Memory B cell (primary cell): ENCODE results near the gene CELA2A.
"Not testable (repeated sequence)": the region's sequence is repeated elsewhere in the genome, so short reads cannot be mapped to it uniquely, and the experiment has no call there.

Source experiments
- ATAC-seq: fragments of 150-1000 bp; cut with Tn5 transposase; 2 replicates; pipeline ENCODE4 v1.10.0; 2021; ENCODE audit warnings: low read depth, mild to moderate bottlenecking, moderate library complexity
- DNase-seq, 2 donors: peaks; one replicate each; pipeline ENCODE4 v3.0.0; 2022; ENCODE audit warnings: low spot score in 2 of 2
- H3K27ac Mint-ChIP-seq: one replicate; pipeline ENCODE4 v1.8.0; 2022; ENCODE audit warnings: mild to moderate bottlenecking, moderate library complexity, mixed read lengths
- H3K27me3 Mint-ChIP-seq: one replicate; pipeline ENCODE4 v1.8.0; 2022; ENCODE audit warnings: mixed read lengths
- H3K36me3 Mint-ChIP-seq: one replicate; pipeline ENCODE4 v1.8.0; 2022; ENCODE audit warnings: mild to moderate bottlenecking, mixed read lengths
- H3K4me1 Mint-ChIP-seq: one replicate; pipeline ENCODE4 v1.8.0; 2022; ENCODE audit warnings: mixed read lengths
- H3K4me3 Mint-ChIP-seq: one replicate; pipeline ENCODE4 v1.8.0; 2022; ENCODE audit warnings: mild to moderate bottlenecking, moderate library complexity, mixed read lengths
- H3K9me3 Mint-ChIP-seq: one replicate; pipeline ENCODE4 v1.8.0; 2022; ENCODE audit warnings: mixed read lengths

Gene CELA2A

GRCh38 chr1:15430787-15431570 is 25.6 kb upstream of the CELA2A start:
- peaks cover 2% of the 10 kb centered on the region for H3K36me3 Mint-ChIP-seq
- no peaks in the 10 kb centered on the region for H3K4me1 Mint-ChIP-seq
- no peaks in the 10 kb centered on the region for H3K27me3 Mint-ChIP-seq
- H3K9me3 Mint-ChIP-seq = no peaks in the 10 kb centered on the region
- H3K27ac Mint-ChIP-seq = peak overlapping the region; percentile 70
- H3K4me3 Mint-ChIP-seq = no peak overlapping the region
- ATAC-seq = peak; percentile 61
- DNase-seq = peak; percentile 82 to 95

DNA sequence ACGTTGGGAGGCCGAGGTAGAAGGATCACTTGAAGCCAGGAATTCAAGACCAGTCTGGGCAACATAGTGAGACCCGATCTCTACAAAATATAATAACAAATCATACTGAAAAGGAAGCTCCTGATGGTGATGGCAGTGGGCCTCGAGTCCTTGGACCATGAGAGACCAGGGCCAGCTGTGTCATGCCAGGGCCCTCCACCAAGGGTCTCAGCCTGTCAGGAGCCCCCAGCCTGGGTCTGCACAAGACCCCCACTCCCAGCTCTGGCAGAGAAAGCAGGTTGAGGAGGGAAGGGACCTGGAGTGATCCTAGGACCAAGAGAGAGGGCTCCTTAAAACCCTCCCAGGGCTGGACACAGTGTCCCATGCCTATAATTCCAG is 25.0 kb upstream of the CELA2A start:
- DNase-seq (no peak), ATAC-seq (no peak)
- H3K4me1 Mint-ChIP-seq = no peaks in the 10 kb centered on the region
- H3K36me3 Mint-ChIP-seq = peaks cover 2% of the 10 kb centered on the region
- no peaks in the 10 kb centered on the region for H3K9me3 Mint-ChIP-seq
- H3K4me3 Mint-ChIP-seq = no peak overlapping the region
- no peaks in the 10 kb centered on the region for H3K27me3 Mint-ChIP-seq
- H3K27ac Mint-ChIP-seq = peak overlapping the region; percentile 20

- peaks cover 2% of the 10 kb centered on the region for H3K36me3 Mint-ChIP-seq
- no peak overlapping the region for H3K4me3 Mint-ChIP-seq
- no peak for DNase-seq
- no peak for ATAC-seq
- peak overlapping the region; percentile 85 for H3K27ac Mint-ChIP-seq
- H3K9me3 Mint-ChIP-seq = no peaks in the 10 kb centered on the region
- H3K27me3 Mint-ChIP-seq = no peaks in the 10 kb centered on the region
- H3K4me1 Mint-ChIP-seq = no peaks in the 10 kb centered on the region
Measured at GRCh38 chr1:15432324-15432723, 24.2 kb upstream of the CELA2A start.

DNA sequence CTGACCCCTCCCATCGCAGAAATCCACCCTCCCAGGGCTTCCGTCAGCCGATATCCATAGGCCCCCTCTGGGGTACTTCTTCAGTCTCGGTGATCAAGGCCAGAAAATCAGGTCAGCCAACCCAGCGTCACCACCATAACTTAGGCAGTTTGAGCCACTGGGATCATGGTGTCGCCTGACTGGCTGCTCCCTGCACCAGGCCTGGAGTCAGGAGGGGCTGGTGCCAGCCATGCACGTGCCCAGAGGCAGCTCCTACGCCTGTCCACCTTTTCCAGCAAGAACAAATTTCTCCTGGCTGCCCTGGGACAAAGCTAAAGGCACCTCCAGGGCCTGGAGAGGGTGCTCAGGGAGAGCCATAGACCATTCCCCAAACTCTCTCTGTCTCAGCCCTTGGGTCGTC is 23.1 kb upstream of the CELA2A start:
- no peaks in the 10 kb centered on the region for H3K9me3 Mint-ChIP-seq
- no peaks in the 10 kb centered on the region for H3K36me3 Mint-ChIP-seq
- no peak overlapping the region for H3K4me3 Mint-ChIP-seq
- no peaks in the 10 kb centered on the region for H3K27me3 Mint-ChIP-seq
- ATAC-seq (no peak), DNase-seq (no peak)
- no peak overlapping the region for H3K27ac Mint-ChIP-seq
- H3K4me1 Mint-ChIP-seq = no peaks in the 10 kb centered on the region

- not testable (repeated sequence) for ATAC-seq, H3K9me3 Mint-ChIP-seq, H3K27me3 Mint-ChIP-seq, H3K36me3 Mint-ChIP-seq, H3K4me3 Mint-ChIP-seq, DNase-seq, H3K27ac Mint-ChIP-seq, H3K4me1 Mint-ChIP-seq
Measured at GRCh38 chr1:15434739-15435138, 21.8 kb upstream of the CELA2A start.

DNA sequence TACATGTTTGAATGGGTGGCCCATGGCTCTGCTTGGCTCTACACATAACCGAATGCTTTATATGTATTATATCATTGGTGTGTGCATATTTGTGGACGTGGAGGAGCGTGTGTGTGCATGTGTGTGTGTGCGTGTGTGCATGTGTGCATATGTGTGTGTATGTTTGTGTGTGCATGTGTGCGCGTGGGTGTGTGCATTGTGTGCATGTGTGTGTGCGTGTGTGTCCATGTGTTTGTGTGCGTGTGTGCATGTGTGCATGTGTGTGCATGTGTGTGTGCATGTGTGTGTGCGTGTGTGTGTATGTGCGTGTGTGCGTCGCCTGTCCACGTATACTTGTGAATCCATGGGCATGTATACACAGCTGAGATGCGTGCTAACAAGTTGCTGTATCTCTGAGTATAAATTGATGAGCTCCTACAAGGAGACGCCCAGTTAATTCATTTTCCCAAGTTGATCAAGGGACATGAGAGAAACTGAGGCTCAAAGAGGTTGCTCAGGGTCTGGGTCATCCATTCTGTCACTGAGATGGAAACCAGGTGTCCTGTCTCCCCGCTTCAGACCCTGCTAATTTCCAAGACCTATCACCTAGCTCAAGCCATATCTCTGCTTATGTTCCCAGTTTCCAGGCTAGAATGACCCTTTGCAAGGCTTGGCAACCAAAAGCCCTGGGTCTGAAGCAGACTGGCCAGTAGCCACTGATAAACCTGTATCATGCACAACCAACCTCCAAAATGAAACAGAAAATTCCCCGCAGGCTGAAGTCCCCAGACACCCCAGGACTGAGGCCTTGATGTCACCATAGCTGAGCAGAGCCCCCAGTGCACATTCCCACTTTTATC is 21.1 kb upstream of the CELA2A start:
- no peak overlapping the region for H3K27ac Mint-ChIP-seq
- H3K27me3 Mint-ChIP-seq = no peaks in the 10 kb centered on the region
- no peaks in the 10 kb centered on the region for H3K36me3 Mint-ChIP-seq
- H3K4me3 Mint-ChIP-seq = no peak overlapping the region
- ATAC-seq = no peak
- no peaks in the 10 kb centered on the region for H3K9me3 Mint-ChIP-seq
- no peak for DNase-seq
- no peaks in the 10 kb centered on the region for H3K4me1 Mint-ChIP-seq

GRCh38 chr1:15436881-15437442 is 19.6 kb upstream of the CELA2A start:
- no peaks in the 10 kb centered on the region for H3K4me1 Mint-ChIP-seq

GRCh38 chr1:15439325-15439724 is 17.2 kb upstream of the CELA2A start:
- ATAC-seq = no peak
- Mint-ChIP-seq H3K9me3 (no peaks in the 10 kb centered on the region), H3K4me3 (no peak overlapping the region), H3K36me3 (no peaks in the 10 kb centered on the region), H3K27me3 (peaks cover 4% of the 10 kb centered on the region), H3K4me1 (no peaks in the 10 kb centered on the region), H3K27ac (no peak overlapping the region)
- DNase-seq = no peak

More at GRCh38 chr1:15436881-15437442, 19.6 kb upstream of the CELA2A start:
- no peak overlapping the region for H3K27ac Mint-ChIP-seq
- H3K27me3 Mint-ChIP-seq = peaks cover 3% of the 10 kb centered on the region
- H3K36me3 Mint-ChIP-seq = no peaks in the 10 kb centered on the region
- DNase-seq (no peak), ATAC-seq (no peak)
- no peak overlapping the region for H3K4me3 Mint-ChIP-seq
- H3K9me3 Mint-ChIP-seq = no peaks in the 10 kb centered on the region

- ATAC-seq = no peak
- no peaks in the 10 kb centered on the region for H3K4me1 Mint-ChIP-seq
Measured at GRCh38 chr1:15440357-15440756, 16.2 kb upstream of the CELA2A start.

GRCh38 chr1:15441247-15441646 is 15.3 kb upstream of the CELA2A start:
- DNase-seq (no peak), ATAC-seq (no peak)
- Mint-ChIP-seq H3K4me3 (no peak overlapping the region), H3K4me1 (no peaks in the 10 kb centered on the region), H3K27ac (no peak overlapping the region), H3K36me3 (no peaks in the 10 kb centered on the region), H3K27me3 (peaks cover 11% of the 10 kb centered on the region), H3K9me3 (no peaks in the 10 kb centered on the region)

More at GRCh38 chr1:15440357-15440756, 16.2 kb upstream of the CELA2A start:
- no peaks in the 10 kb centered on the region for H3K36me3 Mint-ChIP-seq
- no peak overlapping the region for H3K4me3 Mint-ChIP-seq
- H3K9me3 Mint-ChIP-seq = no peaks in the 10 kb centered on the region
- peaks cover 6% of the 10 kb centered on the region for H3K27me3 Mint-ChIP-seq
- no peak overlapping the region for H3K27ac Mint-ChIP-seq
- no peak for DNase-seq

- H3K4me3 Mint-ChIP-seq = no peak overlapping the region
- H3K4me1 Mint-ChIP-seq = no peaks in the 10 kb centered on the region
- DNase-seq (no peak), ATAC-seq (no peak)
- H3K27me3 Mint-ChIP-seq = peaks cover 14% of the 10 kb centered on the region
- no peaks in the 10 kb centered on the region for H3K36me3 Mint-ChIP-seq
- H3K27ac Mint-ChIP-seq = no peak overlapping the region
- no peaks in the 10 kb centered on the region for H3K9me3 Mint-ChIP-seq
Measured at GRCh38 chr1:15442119-15442518, 14.4 kb upstream of the CELA2A start.

DNA sequence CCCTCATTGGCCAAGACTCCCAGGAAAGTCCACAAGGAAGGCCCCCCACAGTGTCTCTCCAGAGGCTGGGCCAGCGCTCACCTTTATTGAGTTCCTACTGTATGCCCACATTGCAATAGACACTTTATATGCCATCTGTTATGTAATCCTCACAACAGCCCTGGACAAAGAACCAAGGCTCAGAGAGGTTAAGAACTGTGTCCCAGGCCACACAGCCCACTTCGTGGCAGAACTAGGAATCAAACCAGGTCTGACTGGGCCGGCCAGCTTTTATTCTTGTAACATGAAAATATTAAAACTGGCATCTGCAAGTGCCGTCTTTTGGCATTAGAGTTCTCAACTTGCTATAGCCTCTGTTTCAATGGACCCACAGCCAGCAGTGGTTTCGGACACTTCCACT is 13.8 kb upstream of the CELA2A start:
- no peaks in the 10 kb centered on the region for H3K9me3 Mint-ChIP-seq
- no peaks in the 10 kb centered on the region for H3K4me1 Mint-ChIP-seq
- DNase-seq (no peak), ATAC-seq (no peak)
- H3K36me3 Mint-ChIP-seq = no peaks in the 10 kb centered on the region
- no peak overlapping the region for H3K4me3 Mint-ChIP-seq
- H3K27me3 Mint-ChIP-seq = peaks cover 17% of the 10 kb centered on the region
- no peak overlapping the region for H3K27ac Mint-ChIP-seq

- Mint-ChIP-seq H3K36me3 (no peaks in the 10 kb centered on the region), H3K4me3 (no peak overlapping the region), H3K27me3 (peaks cover 17% of the 10 kb centered on the region), H3K27ac (no peak overlapping the region), H3K9me3 (no peaks in the 10 kb centered on the region), H3K4me1 (no peaks in the 10 kb centered on the region)
- no peak for DNase-seq
- ATAC-seq = no peak
Measured at GRCh38 chr1:15443281-15443680, 13.3 kb upstream of the CELA2A start.
